GM18498 (cell line): ENCODE results near the gene BCR.

Experiments used
- ATAC-seq: cut with Tn5 transposase; IDR thresholded peaks from one replicate; pipeline ENCODE4 v1.9.1; 2021; ENCODE audit warnings: mild to moderate bottlenecking, moderate library complexity; ENCODE audit not compliant: unreplicated experiment

BCR gene

DNA sequence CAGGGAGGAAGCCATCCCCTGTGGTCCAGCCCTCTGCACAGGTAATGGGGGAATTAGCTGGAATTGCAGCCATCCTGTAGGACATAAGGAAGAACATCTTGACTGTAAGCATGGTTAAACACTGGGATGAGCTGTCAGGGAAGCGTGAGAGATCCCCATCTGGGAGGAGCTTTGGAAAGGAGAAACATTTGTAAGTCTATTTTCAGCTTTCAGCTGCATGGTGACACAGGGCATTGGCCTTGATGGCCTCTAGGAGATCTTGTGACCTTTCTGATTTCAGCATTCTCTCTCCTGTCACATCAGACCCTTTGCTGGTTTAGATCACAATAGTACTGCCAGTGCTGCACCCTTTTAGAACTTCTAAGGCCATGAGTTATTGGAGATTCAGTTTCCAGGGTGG is 47.1 kb downstream of the BCR start:
- ATAC-seq, result no peak

DNA sequence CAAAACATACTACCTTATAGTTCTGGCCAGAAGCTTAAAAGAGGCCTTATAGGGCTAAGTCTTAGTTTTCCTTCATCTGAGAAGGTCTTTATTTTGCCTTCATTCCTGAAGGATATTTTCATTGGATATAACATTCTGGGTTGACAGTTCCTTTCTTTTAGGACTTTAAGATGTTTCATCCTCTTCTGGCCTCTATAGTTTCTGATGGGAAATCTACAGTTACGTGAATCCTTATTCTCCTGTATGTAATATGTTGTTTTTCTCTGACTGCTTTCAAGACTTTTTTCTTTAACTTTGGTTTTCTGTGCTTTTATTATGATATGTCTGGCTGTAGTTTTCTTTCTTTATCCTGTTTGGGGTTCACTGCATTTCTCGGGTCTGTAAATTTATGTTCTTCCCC is 48.2 kb downstream of the BCR start:
- ATAC-seq, result no peak

DNA sequence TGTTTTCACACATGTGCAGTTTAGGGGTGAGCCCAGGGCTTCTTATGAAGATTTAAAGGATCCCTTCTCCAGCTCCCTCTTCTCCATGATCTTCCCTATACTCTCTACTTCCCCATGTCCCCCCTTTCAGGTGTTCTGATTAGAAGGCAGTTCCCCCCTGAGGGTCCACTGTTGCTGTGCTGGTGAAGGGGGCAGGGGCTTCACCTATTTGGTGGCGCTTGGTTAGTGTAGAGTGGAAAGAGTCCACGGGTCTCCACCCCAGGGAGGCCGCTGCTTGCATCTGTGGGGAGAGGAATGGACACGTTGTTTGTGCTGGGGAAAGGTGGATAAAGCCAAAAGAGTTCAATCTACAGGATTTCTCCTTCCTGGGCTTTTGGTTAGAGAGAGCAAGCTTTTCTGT is 49.3 kb downstream of the BCR start:
- ATAC-seq, result no peak

DNA sequence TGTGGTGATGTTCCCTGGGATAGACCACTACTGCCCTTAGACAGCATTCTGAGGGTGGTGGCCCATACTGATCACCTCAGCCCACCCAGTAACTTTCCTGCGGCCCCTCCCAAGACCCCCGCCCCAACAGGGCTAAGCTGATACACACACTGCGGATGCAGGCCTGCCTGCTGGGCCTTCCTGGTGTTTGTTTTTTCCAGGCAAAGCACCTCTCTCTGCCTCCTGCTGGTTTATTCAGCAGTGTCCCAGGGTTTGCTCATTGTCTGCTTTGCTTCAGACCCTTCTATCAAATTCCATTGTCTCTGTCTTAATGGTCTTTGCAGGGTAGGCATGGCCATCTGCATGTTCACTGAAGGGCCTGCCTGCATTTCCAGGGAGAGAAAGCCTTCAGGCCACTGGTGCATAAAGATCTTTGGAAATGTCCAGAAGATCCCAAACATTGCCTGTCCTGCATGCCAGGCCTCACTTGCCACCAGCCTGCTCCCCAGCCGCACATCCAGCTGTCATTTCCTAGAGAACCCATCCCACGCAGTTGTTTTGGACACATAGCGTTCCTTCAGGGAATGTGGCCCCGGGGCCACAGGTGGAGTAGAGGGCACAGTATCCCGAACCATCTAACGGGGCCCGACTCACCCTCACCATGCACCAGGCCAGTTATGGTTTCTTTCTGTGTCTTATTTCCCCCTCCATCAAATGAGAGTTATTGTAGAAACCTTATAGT is 50.2 kb downstream of the BCR start:
- no peak for ATAC-seq

DNA sequence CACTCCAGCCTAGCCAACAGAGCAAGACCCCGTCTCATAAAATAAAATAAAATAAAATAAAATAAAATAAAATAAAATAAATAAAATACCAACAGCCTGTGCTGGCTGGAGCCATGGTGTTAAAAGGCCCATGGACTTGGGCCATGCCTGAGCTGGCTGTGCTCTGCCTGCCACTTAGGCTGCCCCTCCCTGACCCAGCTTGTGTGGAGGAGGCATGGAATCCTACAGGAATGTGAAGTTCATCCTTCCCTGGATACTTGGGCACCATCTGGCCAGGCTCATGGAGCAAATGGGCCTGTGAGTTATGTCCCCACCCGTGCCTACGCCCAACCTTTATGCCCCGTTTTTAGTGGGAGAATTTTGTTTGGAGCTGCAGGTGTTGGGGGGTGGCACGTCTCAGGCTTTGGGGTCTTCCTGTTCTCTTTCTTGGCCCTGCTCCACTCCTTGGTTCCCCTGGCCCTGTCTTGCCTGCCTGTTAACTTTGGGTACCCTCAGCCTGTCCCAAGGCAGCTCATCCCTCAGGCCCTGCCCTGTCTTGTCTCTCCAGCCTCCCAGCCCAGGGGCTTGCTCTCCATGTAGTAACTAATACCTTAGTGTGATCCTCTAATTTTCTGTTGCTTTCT is 51.3 kb downstream of the BCR start:
- ATAC-seq, result no peak

DNA sequence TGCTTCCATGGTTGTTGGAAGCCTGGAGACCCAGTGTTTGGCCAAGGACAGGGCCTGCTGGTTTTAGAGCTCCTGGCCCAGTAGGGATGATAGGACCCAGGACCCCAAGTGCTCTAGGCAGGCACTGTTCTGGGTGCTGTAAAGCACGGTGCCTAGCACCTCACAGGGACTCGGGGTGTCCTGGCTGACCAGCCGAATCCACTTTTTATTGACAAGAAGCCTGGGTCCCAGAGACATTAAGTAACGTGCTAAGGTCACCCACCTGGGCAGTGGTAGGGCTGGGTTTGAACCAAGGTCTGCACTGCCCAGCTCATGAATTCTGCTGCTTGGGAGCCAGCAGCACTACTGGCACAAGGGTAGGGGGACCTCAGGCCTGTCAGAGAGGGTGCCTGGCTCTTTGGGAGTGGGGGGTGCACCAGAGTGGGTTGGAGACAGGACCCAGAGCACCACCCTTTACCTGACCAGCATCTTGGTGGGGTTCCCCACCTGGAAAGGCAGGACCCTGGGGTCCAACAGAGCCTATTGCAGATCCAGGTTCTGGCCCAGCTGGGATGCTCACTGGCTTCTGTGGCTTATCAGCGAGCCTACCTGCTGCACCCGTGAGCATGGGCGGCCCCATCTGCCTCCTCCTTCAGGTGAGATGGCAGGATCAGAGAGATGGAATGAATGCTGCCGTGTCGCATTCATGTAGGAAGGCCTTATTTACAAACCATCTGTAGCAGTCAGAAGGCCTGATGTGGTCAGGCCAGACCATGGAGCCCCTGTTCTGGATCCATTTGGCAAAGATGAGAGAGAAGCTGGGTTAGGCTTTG is 52.0 kb downstream of the BCR start:
- ATAC-seq, result no peak

DNA sequence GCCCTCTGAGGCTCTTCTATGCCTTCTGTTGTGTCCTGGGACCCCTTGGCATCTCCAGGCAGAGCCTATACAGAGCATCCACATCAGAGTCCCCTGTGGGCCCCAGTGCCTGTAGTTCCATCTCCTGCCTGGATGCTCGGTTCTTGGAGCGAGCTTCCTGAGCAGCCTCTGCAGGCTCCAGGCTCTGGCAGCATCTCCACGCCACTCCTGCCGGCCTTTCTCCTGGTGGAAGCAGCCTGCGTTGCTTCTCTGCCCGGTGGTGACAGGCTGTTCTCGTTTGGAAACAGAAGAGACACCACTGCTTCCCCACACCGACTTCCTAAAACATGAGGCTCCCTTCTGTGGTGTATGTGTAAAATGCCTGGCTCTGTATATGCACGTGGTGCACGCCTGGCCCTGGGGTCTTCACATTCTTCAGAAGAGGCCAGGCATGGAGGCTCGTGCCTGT is 52.8 kb downstream of the BCR start:
- ATAC-seq, result no peak

DNA sequence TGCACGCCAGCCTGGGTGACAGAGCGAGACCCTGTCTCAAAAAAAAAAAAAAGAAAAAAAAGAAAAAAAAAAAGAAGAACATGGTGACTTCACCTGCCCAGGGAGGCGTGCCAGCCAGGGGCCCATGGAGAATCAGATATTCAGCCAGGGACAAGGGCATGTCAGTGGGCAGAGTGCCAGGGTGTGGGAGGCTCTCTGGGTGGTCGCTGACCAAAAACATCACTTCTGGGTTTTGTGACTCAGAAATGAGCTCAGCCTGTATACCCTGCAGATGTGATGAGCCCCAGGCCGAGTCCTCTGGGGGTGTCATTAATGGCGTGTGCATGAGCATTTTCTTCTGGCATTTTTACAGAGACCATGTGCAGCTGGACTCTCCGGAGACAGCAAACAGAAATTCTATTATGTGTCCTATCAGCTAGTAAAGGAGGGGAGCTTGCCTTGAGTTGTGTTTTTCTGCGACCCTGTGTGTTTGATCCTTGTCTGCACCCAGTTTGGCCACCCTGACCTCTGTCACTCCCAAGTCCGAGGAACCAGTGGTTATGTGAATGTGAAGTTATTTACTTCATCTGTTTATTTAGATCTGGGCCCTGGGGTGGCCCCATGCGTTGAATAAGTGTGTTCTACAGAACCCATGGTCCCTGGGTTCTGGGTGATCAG is 53.6 kb downstream of the BCR start:
- ATAC-seq, result no peak

DNA sequence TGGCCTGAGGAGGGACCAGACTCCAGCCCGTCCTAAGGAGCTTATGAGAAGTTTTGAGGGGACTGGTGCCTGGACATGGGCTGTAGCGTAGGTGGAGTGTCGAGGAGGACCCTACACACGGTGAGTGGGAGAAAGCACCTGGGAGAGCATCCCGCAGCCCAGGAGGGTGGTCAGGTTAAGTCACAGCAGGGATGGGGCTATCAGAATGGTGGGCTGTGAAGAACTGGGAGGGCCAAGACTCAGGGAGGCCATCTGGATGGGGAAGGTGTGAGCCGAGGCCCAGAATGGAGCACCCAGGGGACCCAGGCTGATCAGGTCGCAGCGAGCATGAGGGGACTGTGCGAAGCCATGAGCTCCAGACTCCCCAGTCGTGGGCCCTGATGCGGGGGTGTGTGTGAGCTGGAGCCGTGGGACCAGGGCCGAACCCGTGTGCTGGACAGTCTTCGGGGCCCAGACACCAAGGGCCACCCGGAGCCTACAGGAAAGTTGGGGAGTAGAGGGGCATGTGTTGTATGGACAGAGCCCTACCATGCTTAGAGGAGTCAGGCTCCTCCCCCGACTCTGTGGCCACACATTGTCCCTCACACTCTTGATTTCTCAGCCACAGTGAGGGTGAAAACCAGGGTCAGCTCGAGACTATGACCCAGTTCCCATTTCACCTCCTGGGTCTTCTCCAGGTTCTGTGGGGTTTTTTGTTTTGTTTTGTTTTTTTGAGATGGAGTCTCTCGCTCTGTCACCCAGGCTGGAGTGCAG is 54.3 kb downstream of the BCR start:
- no peak for ATAC-seq

DNA sequence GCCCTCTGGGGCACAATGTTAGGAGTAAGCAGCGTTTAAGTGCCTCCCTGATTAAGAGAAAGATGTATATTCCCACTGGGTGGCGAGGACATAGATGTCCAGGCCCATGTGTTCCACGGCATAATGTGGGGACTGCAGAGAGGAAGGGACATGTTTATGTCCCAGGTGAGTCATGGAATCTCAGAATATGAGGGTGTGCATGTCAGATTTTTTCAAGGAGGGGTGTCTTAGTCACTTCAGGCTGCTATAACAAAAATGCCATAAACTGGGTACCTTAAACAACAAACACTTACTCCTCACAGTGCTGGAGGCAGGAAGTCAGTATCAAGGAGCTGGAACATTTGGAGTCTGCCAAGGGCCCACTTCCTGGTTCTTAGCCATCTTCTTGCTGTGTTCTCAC is 55.1 kb downstream of the BCR start:
- ATAC-seq, result no peak

DNA sequence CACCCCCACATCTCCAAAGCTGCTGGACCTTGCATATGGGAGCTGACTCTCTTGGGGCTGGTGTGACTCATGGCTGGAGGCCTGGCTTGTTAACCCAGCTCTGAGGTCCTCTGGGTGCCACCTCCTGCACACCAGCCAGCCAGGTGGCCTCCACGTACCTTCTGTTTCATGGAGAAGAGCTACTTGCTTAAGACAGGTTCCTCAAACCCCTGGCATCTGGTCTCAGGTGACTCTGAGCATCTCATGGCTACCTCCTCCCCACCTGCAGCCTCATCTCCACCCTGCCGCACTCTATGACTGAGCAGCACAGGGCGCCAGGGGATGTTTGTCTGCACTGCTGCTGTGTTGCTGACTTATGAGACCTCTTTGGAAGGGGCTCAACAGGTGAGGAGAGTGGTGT is 55.7 kb downstream of the BCR start:
- ATAC-seq, result no peak

DNA sequence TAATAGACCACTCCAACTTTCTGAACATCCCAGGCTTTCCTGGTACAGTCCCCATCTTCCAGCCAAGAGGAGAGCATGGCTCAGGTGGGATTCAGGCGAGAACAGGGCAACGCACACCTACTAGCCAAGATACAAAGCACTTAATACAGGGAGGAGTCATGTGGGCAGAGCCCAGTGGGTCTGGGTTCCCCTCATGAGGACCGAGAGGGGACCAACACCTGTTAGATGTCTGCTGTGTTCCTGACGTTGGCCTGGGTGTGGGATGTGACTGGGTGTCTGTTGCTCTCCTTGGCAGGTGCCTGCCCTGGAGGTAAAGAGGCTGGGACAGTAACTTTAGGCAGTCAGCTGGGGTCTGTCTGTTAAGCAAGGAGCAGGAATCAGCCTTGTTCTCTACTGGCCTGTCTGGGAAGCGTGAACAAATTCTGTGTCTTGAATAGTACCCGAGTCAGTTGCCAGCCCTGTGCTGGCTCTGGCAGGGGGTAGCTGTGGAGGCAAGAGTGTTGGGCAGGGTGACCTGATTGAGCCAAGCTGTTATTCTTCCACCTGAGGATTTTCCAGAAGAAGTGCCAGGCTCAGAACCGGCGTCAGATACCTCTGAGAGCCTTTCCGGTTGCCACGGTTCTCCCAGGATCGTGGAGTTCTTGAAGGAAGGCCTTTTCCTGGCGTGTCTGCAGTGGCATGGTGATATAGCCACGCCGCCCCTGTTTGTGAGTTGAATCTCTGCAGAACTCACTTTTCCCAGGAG is 56.3 kb downstream of the BCR start:
- no peak for ATAC-seq

DNA sequence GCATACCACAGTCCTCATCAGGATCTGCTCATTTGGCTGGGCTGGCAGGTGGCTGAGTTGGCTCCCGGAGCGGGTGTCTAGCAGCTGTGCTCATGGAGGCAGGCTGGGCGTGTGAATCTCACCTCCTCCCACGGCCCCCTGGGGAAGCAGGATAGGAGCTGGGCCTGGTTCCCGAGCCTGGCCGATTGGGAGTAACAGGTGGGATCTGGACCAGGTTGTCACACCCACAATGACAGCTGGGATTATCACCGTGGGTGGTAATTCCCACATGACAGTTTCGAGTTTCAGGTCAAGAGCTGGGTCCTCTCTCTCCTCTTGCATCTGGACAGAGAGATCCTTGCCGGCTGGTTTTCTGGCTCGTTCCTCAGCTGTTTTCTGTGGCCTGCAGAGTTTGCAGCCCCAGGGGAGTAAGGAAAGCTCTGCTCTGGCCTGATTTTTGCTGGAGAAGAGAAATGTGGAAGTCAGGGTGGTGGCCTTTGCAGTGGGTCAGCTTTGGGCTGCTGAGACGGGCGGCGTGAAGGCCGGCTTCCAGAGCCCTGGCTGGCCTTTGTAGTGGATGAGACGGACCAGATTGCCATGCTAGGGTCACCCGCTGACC is 57.0 kb downstream of the BCR start:
- ATAC-seq, result no peak

DNA sequence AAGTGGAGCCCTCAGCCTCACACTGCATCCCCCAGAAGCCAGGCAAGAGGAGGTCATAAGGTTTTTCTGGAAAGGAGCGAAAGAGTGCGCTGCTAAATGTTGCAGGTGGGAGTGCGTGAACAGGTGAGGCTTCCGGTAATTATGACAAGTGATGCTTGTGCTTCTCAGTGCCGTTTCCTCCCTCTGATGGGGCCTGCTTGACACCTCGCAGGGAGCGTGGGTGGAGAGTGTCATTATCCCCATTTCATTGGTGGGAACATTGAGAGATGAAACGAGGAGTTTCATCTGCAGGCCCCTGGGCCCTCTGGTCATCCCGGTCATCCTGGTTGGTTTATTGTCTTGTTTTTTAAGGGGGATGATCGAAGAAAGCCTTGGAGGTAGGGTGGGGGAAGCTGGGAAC is 57.5 kb downstream of the BCR start:
- ATAC-seq, result no peak

DNA sequence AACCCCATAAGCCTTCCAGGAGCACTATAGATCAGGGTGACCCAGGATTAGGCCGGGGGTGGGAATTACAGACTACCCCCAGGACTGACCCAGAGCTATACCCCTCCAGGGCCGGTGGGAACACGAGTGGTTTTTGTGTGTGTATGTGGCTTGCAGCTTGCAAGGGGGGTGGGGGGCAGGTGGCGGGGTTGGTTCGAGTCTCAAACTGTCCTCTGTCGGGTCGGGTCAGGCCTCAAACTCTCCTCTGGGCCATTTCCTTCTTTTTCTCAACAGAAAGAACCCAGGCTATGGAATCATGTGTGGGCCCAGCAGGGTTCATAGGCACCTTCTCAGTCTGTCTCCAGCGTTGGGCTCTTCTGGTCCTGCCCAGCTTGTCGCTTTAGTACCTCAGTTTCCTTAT is 58.4 kb downstream of the BCR start:
- ATAC-seq, result no peak

DNA sequence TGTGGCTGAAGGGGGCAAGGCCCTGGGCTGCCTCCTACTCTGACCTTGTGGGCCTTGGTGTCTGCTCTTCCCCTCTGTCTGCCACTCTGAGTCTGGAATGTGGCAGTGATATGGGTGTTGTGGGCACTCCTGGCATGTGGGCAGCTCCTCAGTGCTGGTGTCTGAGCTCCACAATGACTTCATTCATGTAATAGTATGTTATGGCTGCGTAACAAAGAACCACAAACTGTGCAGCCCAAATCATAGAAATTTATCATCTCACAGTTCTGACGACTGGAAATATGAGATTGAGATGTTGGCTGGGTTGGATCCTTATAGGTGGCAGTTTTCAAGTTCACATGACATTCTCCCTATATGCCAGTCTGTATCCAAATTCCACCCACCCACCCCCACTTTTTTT is 59.1 kb downstream of the BCR start:
- no peak for ATAC-seq

DNA sequence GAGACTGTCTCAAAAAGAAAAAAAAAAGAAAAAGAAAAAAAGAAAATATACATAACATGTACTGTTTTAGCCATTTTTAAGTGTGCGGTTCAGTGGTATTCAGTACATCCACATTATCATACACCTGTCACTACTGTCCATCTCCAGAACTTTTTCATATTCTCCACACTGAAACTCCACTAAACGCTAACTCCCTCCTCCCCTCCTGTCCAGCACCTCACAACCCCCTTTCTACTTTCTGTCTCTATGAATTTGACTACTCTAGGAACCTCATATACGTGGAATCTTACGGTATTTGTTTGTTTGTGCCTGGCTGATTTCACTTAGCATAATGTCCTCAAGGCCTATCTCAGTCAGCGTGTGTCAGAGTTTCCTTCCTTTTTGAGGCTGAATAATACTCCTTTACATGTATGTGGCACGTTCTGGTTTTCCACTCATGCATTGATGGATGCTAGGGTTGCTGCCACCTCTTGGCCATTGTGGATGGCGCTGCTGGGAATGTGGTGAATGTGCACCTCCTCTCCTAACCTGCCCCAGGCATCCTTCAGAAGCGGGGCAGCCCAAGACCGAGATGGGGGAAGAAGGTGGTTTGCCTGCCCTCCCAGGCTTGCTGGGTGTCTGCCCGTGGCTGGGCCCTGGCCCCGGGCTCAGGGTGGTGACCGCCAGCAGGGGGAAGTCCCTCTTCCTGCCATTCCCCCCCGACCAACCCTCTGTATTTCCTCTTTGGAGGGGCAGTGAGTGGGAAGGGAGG is 60.5 kb downstream of the BCR start:
- ATAC-seq, result no peak

DNA sequence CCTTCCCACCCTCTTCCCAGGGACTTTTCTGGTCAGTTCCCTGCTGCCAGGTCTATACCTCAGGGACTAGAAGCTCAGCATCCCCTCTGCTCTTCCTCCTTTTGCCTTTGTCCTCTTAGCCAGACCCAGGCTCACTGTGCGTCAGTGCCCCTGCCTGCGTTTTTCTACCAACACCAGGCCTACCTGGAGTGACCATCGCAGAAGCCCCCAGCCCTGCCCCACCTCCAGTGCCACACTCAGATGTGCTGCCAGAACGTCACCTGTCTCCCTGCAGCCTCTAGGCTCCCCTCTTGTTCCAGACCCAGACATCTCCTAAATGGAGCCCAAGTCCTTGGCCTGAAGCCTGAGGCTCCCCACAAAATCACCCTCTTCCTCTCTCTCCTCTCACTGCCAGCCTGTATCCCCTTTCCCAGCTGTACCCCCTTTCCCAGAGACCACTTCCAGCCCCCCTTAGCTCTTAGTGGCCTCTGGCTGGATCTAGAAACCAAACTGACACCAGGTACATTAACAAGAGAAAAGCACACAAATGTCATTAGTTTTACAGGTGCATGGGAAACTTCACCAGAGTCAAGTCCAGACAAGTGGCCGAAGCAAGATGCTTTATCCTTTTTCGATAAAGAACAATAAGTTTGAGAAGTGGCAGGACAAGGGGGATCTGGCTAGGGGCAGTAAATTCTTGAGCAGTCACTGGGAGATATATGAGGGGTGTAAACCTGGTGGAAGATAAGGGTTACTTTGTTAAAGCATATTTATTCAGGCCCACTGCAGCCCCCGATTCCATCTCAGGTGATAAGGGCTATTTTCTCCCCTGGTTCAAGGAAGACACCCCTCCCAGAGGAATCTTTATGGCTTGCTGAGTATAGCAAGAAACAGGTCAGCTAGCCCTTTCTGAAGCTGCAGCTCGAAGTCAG is 61.5 kb downstream of the BCR start:
- ATAC-seq, result no peak
